Measurements from ENCODE around the gene SLC10A7. TPM values are rescaled to one million over a fixed set of nuclear protein-coding genes. Genes with fewer than 3 reads are reported as not detected.

Gene SLC10A7
- total and polyA plus RNA-seq, 2 of the 13 experiments (the other 11 are each of a cell fraction or from before 2014, with no cell fraction given) = 18.5 to 18.8 TPM

DNA sequence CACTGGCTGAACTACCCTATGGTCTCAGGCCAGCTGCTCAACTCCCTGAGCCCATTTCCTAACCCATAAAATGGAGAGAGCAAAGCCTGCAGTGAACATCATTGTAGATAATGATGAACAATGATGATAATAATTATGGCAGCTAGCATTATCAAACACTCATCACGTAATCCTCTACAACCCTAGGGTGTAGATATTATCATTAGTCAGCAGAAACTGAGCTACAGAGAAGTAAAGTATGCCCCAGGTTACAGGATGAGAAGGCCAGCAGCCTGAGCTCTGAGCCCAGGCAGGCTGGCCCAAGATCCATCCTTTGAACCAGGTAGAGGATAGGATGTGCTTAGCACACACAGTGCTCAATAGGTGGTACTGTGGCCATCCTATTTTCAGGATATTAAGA, 264.2 kb downstream of the SLC10A7 start:
- WGBS (ENCODE audit: low lambda C conversion rate) = 92% methylated on average over 1 of the region's 1 CpG
- no peak for ATAC-seq

GRCh38 chr4:146256328-146256727, 265.4 kb downstream of the SLC10A7 start:
- in situ Hi-C loops (cut with HindIII; ENCODE audit: extremely low pct_ligation_motif_present, low pct_unique_long_range_greater_than_20kb) (no loop called here), intact Hi-C loops (cut with micrococcal nuclease; ENCODE audit: unreplicated experiment) (no loop called here)
- no peak overlapping the region for H3K4me3 ChIP-seq (replicated peaks in 1 of 3; ENCODE audit: insufficient read depth in 1 of 3, low read depth in 2 of 3, low read length in 3 of 3)
- no peak overlapping the region for H3K9ac ChIP-seq (ENCODE audit: insufficient read depth, low read depth, low read length)
- no peak overlapping the region for H3K27ac ChIP-seq (ENCODE audit: extremely low read length, insufficient read depth, low read length)
- no peak overlapping the region for H2AFZ ChIP-seq (ENCODE audit: low read length)
- CTCF ChIA-PET (ENCODE audit: low intra/inter-chr PET ratio, low total read pairs) = no interaction called here
- peaks cover 0 to 3% of the 10 kb centered on the region in 2 experiments; a peak in 1 of 5 replicates for H3K36me3 ChIP-seq (replicated peaks in 1 of 2; ENCODE audit: control insufficient read depth in 1 of 2, insufficient read depth in 2 of 2, low read length in 2 of 2)
- no peak for ATAC-seq
- no peak for DNase-seq (ENCODE audit: low spot score)
- no peaks in the 10 kb centered on the region for H4K20me1 ChIP-seq (ENCODE audit: insufficient read depth, low read length)
- H3K4me1 ChIP-seq (ENCODE audit: insufficient read depth, low read length) = peaks cover 6% of the 10 kb centered on the region
- H3K9me3 ChIP-seq (ENCODE audit: low read length) = no peaks in the 10 kb centered on the region
- no peaks in the 10 kb centered on the region for H3K27me3 ChIP-seq (ENCODE audit: control insufficient read depth in 1 of 2, insufficient read depth in 2 of 2, low read length in 2 of 2)
- POLR2A ChIA-PET = no interaction called here
- WGBS (ENCODE audit: low lambda C conversion rate) = 100% methylated on average over 1 of the region's 1 CpG
- no TSS peak for BruUV-seq (replicated peaks)
- H3K4me2 ChIP-seq (ENCODE audit: low read depth, low read length) = no peak overlapping the region
- FAIRE-seq = no peak
- no peaks in the 10 kb centered on the region for H3K79me2 ChIP-seq (ENCODE audit: insufficient read depth, low read length)
- TF ChIP-seq ADNP (CRISPR knock-in tag; IDR thresholded peaks at IDR 0.05) = no peak
- TF ChIP-seq, protein P1, sequence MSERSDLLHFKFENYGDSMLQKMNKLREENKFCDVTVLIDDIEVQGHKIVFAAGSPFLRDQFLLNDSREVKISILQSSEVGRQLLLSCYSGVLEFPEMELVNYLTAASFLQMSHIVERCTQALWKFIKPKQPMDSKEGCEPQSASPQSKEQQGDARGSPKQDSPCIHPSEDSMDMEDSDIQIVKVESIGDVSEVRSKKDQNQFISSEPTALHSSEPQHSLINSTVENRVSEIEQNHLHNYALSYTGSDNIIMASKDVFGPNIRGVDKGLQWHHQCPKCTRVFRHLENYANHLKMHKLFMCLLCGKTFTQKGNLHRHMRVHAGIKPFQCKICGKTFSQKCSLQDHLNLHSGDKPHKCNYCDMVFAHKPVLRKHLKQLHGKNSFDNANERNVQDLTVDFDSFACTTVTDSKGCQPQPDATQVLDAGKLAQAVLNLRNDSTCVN (CRISPR knock-in tag; IDR thresholded peaks at IDR 0.05; ENCODE audit: borderline replicate concordance) = no peak
- TF ChIP-seq ZNF629 (CRISPR knock-in tag; conservative IDR thresholded peaks at IDR 0.05) = no peak
- TF ChIP-seq KLF15 (CRISPR knock-in tag; IDR thresholded peaks at IDR 0.05; ENCODE audit: borderline replicate concordance) = no peak
- TF ChIP-seq ZNF256 (CRISPR knock-in tag; conservative IDR thresholded peaks at IDR 0.05) = no peak
- no peak for TF ChIP-seq NCOR1 (IDR thresholded peaks at IDR 0.05; ENCODE audit: borderline replicate concordance, low read length)
- TF ChIP-seq ZNF280D (CRISPR knock-in tag; IDR thresholded peaks at IDR 0.05) = no peak
- no peak for TF ChIP-seq REL (CRISPR knock-in tag; conservative IDR thresholded peaks at IDR 0.05)
- TF ChIP-seq PITX1 (CRISPR knock-in tag; IDR thresholded peaks at IDR 0.05) = no peak
- TF ChIP-seq, protein P2, sequence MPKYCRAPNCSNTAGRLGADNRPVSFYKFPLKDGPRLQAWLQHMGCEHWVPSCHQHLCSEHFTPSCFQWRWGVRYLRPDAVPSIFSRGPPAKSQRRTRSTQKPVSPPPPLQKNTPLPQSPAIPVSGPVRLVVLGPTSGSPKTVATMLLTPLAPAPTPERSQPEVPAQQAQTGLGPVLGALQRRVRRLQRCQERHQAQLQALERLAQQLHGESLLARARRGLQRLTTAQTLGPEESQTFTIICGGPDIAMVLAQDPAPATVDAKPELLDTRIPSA (CRISPR knock-in tag; IDR thresholded peaks at IDR 0.05; ENCODE audit: borderline replicate concordance) = no peak
- no peak for TF ChIP-seq TEAD2 (CRISPR knock-in tag; IDR thresholded peaks at IDR 0.05)
- no peak for TF ChIP-seq ZNF431 (CRISPR knock-in tag; IDR thresholded peaks at IDR 0.05; ENCODE audit: borderline replicate concordance, low read depth)
- no peak for TF ChIP-seq ZNF160 (CRISPR knock-in tag; IDR thresholded peaks at IDR 0.05)

More for the DNA sequence above, 264.2 kb downstream of the SLC10A7 start:
- DNase-seq (ENCODE audit: low spot score) (no peak), FAIRE-seq (no peak)
- BruUV-seq (replicated peaks) = no TSS peak
- H3K36me3 ChIP-seq (replicated peaks in 1 of 2; ENCODE audit: control insufficient read depth in 1 of 2, insufficient read depth in 2 of 2, low read length in 2 of 2) = peaks cover 0 to 3% of the 10 kb centered on the region in 2 experiments; a peak in 1 of 5 replicates
- no peak overlapping the region for H3K27ac ChIP-seq (ENCODE audit: extremely low read length, insufficient read depth, low read length)
- no peak overlapping the region for H3K4me3 ChIP-seq (replicated peaks in 1 of 3; ENCODE audit: insufficient read depth in 1 of 3, low read depth in 2 of 3, low read length in 3 of 3)
- H4K20me1 ChIP-seq (ENCODE audit: insufficient read depth, low read length) = no peaks in the 10 kb centered on the region
- no peak overlapping the region for H3K9ac ChIP-seq (ENCODE audit: insufficient read depth, low read depth, low read length)
- H2AFZ ChIP-seq (ENCODE audit: low read length) = no peak overlapping the region
- POLR2A ChIA-PET = no interaction called here
- CTCF ChIA-PET (ENCODE audit: low intra/inter-chr PET ratio, low total read pairs) = no interaction called here
- no peak overlapping the region for H3K4me2 ChIP-seq (ENCODE audit: low read depth, low read length)
- peak; percentile 85 to 93 for TF ChIP-seq MAFK (conservative IDR thresholded peaks at IDR 0.05 in 1 of 2, IDR thresholded peaks at IDR 0.05 in 1 of 2; ENCODE audit: low read length in 2 of 2)
- TF ChIP-seq CHCHD3 (CRISPR knock-in tag; IDR thresholded peaks at IDR 0.05) = no peak
- peak; percentile 92 for TF ChIP-seq MAFF (IDR thresholded peaks at IDR 0.05; ENCODE audit: low read depth, low read length)
- in situ Hi-C loops (cut with HindIII; ENCODE audit: extremely low pct_ligation_motif_present, low pct_unique_long_range_greater_than_20kb) (no loop called here), intact Hi-C loops (cut with micrococcal nuclease; ENCODE audit: unreplicated experiment) (no loop called here)
- H3K9me3 ChIP-seq (ENCODE audit: low read length) = no peaks in the 10 kb centered on the region
- H3K4me1 ChIP-seq (ENCODE audit: insufficient read depth, low read length) = peaks cover 6% of the 10 kb centered on the region
- no peaks in the 10 kb centered on the region for H3K79me2 ChIP-seq (ENCODE audit: insufficient read depth, low read length)
- H3K27me3 ChIP-seq (ENCODE audit: control insufficient read depth in 1 of 2, insufficient read depth in 2 of 2, low read length in 2 of 2) = no peaks in the 10 kb centered on the region

All from HepG2 (cell line).